Fibroblast of peridontal ligament (primary cell): ENCODE measurements around the gene CPZ.
A peak's percentile ranks its signal among the peaks of the same experiment; 100 is the strongest.

Experiments used
- DNase-seq: peaks from one replicate; pipeline ENCODE4 v3.0.0-alpha.2; 2010; ENCODE audit errors: extremely low read depth

The CPZ gene

DNA sequence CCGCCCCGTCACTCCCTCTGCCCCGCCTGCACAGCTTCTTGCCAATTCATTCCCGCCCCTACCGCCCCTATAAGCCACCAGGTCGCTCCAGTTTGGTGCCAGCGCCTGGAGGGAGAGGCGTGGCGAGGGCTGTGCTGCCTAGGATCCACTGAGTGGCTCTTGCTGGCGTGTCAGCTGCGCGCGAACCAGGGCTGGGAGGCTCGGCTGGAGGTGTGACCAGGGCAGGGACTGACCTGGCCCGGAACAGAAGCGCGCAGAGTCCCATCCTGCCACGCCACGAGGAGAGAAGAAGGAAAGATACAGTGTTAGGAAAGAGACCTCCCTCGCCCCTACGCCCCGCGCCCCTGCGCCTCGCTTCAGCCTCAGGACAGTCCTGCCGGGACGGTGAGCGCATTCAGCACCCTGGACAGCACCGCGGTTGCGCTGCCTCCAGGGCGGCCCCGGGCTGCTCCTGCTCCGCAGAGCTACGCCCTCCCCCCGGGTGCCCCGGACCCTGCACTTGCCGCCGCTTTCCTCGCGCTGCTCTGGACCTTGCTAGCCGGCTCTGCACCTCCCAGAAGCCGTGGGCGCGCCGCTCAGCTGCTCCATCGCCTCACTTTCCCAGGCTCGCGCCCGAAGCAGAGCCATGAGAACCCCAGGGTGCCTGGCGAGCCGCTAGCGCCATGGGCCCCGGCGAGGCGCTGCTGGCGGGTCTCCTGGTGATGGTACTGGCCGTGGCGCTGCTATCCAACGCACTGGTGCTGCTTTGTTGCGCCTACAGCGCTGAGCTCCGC is 12.1 kb upstream of the CPZ start, which contains the start of gene GPR78:
Gene GPR78 (plus strand): TSS at position 72 of the 773 bp plus-strand sequence. CDS start 591 bp downstream, at position 663.
- peak; percentile 19 for DNase-seq

DNA sequence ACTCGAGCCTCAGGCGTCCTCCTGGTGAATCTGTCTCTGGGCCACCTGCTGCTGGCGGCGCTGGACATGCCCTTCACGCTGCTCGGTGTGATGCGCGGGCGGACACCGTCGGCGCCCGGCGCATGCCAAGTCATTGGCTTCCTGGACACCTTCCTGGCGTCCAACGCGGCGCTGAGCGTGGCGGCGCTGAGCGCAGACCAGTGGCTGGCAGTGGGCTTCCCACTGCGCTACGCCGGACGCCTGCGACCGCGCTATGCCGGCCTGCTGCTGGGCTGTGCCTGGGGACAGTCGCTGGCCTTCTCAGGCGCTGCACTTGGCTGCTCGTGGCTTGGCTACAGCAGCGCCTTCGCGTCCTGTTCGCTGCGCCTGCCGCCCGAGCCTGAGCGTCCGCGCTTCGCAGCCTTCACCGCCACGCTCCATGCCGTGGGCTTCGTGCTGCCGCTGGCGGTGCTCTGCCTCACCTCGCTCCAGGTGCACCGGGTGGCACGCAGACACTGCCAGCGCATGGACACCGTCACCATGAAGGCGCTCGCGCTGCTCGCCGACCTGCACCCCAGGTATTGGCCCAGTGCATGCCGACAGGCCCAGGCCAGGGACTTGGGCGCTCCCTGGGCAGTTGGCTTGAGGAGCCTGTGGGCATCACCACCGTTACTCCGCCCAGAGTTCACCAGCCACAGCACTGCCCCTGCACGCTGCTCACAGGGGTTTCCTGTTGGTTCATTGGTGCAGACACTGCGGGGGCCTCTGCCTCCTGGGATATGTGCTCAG is 11.3 kb upstream of the CPZ start:
- DNase-seq: no peak

DNA sequence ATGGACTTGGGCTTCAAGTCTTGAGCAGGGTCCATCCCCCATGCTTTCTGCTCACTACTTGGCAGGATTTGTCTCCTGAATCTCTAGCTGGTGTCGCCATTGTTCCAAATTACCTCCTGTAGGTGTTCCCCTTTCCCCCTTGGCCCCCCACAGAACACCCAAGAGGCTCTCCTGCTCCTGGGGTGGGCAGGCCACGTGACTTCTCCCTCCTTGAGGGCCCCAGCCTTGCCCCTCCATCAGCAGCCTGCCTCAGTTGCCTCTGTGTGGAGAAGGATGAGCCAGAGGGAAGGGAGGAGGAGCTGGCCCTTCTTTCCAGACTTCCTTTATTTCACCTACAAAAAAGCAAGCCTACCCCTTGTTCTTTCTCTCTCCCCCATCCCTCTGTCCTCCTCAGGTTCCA is 10.5 kb upstream of the CPZ start:
- no peak for DNase-seq

DNA sequence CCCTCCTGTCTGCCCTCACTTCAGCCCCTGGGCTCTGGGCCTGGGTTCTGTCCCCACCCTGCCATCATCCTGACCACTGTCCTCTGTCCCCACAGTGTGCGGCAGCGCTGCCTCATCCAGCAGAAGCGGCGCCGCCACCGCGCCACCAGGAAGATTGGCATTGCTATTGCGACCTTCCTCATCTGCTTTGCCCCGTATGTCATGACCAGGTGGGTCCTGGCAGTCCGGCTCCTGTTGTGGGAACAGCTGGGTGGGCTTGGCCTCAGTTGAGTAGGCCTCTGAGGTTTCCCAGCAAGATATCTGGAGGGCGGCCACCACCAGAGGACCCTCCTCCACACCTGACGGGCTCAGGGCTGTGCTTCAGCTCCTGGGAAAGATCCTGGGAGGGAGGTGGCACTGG is 10.1 kb upstream of the CPZ start:
- DNase-seq: no peak

DNA sequence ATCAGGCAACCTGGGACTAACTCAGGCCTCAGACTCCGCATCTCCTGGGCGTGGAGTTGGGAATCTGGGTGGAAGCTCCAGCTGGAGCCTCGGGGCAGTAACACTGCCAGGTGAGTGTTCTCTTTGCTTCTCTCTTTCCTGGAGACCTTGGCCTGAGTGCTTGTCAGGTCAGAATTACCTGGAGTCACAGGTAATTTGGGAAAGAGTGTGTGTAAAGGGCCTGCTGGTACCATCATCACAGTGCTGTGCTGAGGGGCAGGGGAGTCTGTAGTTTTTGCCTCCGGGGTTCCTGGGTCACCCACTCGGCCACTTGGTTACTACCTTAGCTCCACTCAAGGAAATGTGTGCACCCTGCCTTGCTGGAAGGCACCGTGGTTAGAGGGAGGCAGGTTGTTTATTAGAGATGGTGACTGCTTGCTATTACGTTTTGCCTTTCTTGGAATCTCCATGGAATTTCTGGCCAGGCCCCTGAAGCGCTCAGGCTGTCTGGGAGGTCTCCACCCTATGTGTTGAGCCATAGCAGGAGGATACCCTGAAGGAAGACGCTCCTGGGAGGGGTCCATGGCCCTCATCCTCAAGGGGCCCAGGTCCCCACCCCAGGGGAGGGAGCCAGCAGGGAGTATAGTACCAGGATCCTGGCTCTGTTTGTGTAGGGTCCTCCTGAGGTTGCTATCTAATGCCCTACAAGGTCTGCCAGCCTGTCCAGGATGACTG is 9.5 kb upstream of the CPZ start:
- DNase-seq: no peak

DNA sequence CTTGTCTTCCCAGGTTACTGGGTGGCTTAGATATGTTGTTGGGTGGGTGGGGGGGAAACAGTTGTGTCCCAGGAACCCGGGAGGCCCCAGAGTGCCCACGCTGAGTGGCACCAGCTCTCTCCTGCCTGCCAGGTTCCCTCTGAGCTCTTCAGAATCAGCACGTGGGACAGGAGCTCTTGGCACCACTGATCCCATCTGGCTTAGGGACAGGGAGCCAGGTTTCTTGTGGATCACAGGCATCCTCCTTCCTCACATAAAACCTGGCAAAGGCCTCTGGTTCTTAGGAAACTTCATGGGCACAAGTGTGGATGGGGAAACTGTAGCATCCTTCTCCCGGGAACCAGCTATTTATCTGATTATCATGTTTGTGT is 8.9 kb upstream of the CPZ start:
- DNase-seq: no peak

DNA sequence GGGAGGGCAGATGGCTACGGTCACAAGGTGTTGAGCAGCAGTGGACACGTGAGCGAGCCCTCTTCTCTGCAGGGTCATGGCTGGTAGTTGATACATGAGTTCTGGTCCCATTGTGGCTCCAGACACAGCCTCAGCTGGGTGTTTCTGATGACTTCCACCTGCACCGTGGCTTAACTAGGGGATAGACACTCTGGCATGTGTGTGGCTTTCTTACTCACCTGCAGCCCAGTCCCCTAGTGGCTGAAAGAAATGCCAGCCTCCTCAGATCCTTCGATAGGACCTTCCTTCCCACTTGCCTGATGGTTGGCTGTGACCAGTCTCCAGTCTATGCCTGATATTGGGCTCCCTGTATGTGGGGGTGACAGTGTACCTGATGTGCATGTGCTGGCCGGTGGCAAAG is 7.4 kb upstream of the CPZ start:
- DNase-seq: no peak

DNA sequence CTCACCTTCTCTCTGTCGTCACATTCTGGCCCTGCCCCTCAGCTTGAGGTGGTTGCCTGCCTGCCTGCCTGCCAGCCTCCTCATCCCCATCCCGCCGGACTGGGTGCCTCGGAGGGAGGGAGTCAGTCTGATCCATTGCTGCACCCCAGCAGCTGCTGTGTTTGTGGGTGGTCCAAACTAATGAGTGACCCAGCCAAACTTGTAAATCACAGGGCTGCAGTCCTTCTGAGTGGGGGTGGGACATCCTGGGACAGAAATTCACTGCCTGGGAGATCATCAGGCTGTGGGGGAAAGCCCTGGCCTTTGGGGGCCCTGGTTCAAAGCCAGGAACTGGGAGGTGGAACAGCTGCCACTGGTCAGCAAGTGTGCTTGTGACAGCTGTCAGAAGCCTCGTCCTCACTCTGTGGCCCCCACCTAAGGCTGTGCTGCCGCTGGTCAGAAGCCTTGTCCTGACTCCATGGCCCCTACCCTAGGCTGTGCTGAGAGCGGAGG is 6.8 kb upstream of the CPZ start:
- DNase-seq: no peak

DNA sequence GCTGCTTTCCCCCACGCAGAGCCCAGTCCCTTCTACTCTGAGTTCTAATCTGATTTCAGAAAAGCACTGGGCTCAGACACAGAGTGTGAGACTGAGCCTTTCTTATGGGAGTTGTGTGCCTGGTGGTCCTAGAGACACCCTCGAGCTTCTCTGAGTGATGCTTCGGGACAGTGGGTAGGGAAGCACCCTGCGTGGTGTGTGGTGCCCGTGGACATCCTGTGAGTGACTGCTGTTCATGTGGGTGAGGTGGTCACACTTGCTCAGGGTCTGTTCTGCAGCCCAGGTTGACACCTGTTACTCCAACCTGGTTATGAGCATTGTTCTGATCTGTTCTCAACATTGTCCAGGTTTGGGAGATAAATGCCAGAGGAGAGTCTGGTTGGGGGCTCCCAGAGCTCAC is 6.3 kb upstream of the CPZ start:
- no peak for DNase-seq

DNA sequence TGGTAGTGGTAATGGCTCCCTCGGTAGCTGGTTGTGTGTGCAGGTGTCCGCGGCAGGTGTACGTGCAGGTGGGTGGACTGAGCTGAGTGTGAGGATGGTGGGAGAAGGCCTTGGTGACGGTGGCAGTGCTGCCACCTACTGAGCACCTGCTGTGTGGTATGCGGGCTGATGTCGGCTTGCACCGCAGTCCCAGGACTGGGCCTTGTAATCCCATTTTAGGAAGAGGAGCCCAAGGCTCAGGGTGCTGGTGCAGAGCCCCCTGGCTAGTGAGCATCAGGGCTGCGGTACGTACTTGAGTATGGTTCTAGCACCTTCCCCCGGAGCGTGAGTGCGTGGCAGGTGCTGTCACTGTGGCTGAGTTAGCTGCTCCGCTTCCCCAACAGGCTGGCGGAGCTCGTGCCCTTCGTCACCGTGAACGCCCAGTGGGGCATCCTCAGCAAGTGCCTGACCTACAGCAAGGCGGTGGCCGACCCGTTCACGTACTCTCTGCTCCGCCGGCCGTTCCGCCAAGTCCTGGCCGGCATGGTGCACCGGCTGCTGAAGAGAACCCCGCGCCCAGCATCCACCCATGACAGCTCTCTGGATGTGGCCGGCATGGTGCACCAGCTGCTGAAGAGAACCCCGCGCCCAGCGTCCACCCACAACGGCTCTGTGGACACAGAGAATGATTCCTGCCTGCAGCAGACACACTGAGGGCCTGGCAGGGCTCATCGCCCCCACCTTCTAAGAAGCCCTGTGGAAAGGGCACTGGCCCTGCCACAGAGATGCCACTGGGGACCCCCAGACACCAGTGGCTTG is 5.7 kb upstream of the CPZ start:
- no peak for DNase-seq

DNA sequence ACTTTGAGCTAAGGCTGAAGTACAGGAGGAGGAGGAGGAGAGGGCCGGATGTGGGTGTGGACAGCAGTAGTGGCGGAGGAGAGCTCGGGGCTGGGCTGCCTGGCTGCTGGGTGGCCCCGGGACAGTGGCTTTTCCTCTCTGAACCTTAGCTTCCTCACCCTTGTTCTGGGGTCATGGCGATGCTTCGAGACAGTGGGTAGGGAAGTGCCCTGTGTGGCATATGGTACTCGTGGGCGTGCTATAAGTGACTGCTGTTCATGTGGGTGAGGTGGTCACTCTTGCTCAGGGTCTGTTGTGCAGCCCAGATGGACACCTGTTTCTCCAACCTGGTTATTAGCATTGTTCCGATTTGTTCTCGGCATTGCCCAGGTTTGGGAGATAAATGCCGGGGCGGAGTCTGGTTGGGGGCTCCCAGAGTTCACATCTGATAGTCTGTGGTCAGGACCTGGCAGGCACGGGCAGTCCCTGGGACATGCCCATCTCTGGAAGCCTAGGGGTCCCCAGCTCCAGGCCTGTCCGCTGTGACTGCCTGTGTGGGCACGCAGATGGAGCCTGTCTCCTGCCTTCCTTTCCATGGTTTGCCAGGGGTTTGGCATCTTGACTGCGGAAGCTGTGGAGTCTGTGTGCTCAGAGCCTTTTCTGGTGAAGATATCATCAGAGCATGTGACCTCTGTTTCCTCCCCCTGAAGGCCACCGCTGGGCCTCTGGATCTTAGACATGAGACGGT is 4.9 kb upstream of the CPZ start:
- no peak for DNase-seq

DNA sequence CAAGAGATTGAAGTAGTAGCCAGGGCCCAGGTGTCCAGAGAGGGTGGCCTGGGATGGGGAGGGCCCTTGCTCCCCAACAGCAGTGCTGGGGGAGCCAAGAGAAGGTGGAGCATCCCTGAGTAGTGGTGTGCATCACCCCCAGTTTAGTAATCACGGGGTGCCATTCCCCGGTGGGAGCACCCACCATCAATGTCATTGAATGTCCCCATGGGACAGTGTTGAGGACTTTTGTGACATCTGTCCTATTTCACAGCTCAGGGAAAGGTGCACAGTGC is 4.4 kb upstream of the CPZ start:
- no peak for DNase-seq

DNA sequence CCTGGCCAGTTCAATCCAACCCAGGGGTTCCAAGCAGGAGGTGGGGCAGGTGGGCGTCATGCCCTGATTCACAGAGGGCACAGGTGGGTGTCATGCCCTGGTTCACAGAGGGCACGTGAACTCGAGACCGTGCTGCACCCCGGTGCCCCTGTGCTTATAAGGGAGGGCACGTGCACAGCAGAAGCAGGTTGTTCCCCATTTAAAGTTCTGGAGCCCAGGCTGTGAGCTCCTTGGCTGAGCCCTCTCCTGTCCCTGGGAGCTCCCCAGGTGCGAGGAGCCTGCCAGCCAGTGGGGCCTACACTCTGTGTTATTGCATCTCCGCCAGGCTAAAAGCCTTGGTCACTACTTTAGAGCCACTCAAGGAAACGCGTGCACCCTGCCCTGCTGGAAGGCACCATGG is 3.2 kb upstream of the CPZ start:
- DNase-seq: no peak

DNA sequence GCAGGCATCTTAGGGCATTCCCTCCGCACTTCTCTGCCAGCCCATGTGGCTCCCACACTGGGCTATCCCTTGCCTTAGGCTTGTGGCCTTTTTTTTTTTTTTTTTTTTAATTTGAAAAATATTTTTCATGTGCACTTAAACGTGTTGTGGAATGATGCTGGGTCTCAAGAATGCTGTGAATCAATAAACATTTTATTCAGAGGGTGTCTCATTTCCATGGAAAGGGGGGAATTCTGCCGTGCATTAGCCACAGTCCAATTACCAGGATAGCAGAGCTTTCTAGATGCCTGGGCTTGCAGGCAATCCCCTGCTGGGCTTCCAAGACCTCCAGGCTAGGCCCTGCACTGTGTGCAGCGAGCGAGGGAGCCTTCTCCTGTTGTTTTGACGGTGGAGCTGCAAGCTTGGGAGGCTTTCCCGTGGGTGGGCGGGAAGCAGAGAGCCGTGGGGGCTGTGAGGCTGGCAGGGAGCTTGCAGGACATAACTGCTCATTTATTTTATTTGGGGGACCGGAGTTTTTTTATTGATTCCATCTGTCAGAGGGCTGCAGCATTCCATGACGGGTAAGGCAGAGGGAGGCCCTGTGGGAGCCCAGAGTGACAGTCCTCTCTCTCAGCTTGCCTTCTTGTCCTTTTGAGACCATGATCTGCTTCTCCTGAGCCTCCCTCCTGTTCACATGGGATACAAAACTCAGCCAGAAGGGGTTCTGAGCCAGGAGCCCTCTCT is 2.6 kb upstream of the CPZ start:
- peak; percentile 87 for DNase-seq

DNA sequence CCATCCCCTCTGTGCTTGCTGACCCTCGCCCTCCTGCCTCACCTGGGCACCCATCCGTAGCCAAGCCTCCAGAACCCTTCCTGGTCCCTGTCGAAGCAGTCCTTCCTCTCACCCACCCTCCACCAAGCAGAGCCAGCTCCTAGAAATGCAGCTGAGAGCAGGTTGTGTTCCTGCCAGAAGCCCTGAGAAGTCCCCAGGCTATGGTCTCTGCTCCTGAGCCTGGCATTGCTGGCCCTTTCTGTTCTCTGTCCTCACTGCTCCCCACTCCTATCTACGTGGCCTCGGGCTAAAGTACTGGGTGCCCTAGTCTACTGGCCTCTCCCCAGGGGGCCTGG is 2.1 kb upstream of the CPZ start:
- DNase-seq: no peak

DNA sequence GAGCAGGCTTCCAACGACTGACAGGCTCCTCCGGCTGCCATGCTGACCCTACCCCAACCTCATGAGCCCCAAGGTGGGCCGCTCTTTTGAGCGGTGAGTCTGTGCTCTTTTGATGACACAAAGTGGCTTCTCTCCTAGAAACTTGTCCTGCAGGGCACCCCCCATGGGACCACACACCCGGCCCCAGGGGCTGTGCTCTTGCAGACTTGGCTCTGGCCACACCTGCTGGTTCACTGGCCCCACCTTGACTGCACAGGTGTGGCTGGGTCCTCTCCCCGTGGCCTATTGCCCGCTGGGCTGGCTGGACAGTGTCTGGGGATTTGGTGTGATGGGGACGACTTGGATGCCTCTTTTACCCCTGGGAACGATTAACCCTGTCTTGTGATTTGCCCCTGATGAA is 1.5 kb upstream of the CPZ start:
- no peak for DNase-seq

DNA sequence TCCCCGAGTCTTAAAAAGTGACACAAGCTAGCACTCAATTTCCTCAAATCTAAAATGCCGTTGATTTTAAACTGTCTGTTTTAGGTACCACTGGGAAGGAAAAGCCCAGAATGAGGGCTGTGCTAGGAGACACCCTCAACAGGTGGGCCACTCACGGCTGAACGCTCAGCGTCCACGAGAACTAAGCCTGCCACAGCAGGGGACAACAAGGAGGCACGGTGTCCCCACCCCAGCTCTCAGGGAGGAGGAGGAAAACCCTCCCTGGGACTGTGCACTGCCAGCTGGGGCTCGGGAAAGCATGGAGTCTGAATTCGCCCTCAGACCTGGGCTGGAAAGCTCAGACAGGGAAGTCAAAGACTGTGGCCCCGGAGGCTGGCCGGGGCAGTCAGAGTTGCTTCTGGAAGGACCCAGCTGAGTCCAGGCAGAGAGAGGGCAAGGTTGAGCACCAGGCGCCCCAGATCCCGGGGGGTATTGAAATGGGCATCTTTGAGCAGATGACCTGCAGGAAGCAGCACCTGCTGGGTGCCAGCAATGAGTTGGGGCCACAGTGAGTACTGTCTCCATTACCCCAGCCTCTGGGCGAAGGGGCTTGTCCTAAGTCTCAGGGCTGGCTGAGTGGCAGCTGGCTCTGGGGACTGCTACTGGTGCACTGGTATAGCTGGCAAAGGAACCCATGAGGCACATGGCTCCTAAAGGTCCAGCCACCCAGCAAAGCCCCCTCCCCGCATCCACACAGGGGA is 769 bp upstream of the CPZ start:
- no peak for DNase-seq

DNA sequence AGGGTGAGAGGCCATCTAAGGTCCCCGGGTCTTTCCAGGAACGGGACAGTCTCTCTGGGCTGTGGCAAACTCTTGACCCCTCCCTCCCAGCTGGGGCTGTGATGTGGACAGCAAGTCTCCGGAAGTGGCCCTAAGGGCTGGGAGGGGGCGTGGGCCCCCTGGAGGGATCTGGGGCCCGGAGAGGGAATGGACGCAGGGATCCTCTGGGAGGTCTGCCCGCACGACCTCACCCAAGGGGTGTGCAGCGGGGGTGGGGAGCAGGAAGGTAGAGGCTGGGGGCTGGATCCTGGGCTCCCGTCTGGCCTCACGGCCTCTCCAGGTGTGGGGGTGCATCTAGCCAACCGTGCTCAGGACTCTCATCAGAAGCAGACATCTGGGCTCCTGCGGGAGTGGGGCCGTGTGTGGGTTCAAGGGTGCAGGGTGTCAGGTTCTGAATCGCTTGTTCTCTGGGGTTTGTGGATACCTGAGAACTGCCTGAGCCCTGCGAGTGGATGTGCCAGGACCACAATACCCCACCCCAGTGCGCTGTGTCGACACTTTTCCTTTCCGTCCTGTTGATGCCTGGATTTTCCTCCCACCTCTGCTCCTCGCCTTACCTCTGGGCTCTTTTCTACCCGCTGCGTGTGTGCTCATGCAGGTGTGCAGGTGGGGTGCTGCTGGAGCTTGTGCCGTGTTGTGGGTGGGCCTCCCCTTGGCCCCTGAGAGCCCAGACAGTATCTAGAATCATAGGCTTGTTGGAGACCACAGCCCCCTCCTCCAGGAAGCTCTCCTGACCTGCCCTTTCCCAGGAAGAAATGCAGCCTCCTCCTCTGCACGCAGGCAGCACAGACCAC is 915 bp downstream of the CPZ start:
- DNase-seq: no peak
